Measurements from ENCODE around the gene SLC25A42. TPM values are rescaled to one million over a fixed set of nuclear protein-coding genes. Genes with fewer than 3 reads are reported as not detected.

The SLC25A42 gene
- total and polyA plus RNA-seq, 2 of the 4 experiments (the other 2 are of a cell fraction), result 2.0 to 9.9 TPM

DNA sequence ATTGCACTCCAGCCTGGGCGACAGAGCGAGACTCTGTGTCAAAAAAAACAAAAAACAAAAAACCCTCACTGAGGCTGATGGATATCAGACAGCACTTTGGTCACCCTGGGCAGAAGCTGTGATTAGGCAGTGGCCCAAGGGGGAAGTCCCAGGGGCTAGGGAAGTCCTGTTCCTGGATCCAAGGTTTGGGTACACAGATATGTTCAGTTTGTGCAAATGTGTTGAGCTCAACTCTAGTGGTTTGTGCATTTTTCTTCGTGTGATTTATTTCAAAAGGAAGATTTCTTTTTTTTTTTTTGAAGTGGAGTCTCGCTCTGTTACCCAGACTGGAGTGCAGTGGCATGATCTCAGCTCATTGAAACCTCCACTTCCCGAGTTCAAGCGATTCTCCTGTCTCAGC, 94.0 kb downstream of the SLC25A42 start:
- no peak overlapping the region for H3K56ac ChIP-seq (ENCODE audit: extremely low read depth, insufficient read depth, low read length)
- H3K9me1 ChIP-seq (ENCODE audit: insufficient read depth, low read length), result no peaks in the 10 kb centered on the region
- H4K5ac ChIP-seq (ENCODE audit: low read depth, low read length), result no peak overlapping the region
- ATAC-seq (ENCODE audit: low read depth) (no peak), DNase-seq (no peak)
- no peaks in the 10 kb centered on the region for H4K20me1 ChIP-seq (ENCODE audit: insufficient read depth, low read length)
- no TSS peak for BruUV-seq (replicated peaks)
- H3K27me3 ChIP-seq (ENCODE audit: control insufficient read depth, insufficient read depth, low read length), result no peaks in the 10 kb centered on the region
- H2AK9ac ChIP-seq (replicated peaks; ENCODE audit: low read depth, low read length, poor library complexity), result no peak overlapping the region
- in situ Hi-C loops (cut with MboI; ENCODE audit: low sequenced_read_pairs), result no loop called here
- no peak overlapping the region for H2BK15ac ChIP-seq (ENCODE audit: low read depth, low read length)
- H3K4me1 ChIP-seq (ENCODE audit: control insufficient read depth, insufficient read depth, low read length), result no peaks in the 10 kb centered on the region
- CTCF ChIA-PET, result no interaction called here
- dilution Hi-C loops (cut with HindIII; ENCODE audit: low sequenced_read_pairs, unreplicated experiment), result no loop called here
- H2BK20ac ChIP-seq (ENCODE audit: low read depth, low read length), result no peak overlapping the region
- no peak overlapping the region for H3K14ac ChIP-seq (replicated peaks; ENCODE audit: low read depth, low read length)
- H3K18ac ChIP-seq (ENCODE audit: low read depth, low read length), result no peak overlapping the region
- no peak overlapping the region for H2BK120ac ChIP-seq (ENCODE audit: low read depth, low read length)
- H3K23ac ChIP-seq (ENCODE audit: low read depth, low read length), result no peak overlapping the region
- no peak overlapping the region for H2AK5ac ChIP-seq (ENCODE audit: low read depth, low read length)
- WGBS, 2 experiments (ENCODE audit: extremely low coverage in 2 of 2, insufficient read length in 1 of 2), result no CpG with 5 or more reads among the region's 6 CpGs
- H3K36me3 ChIP-seq (ENCODE audit: control insufficient read depth, insufficient read depth, low read length), result peaks cover 7% of the 10 kb centered on the region; the same call in 1 of the 2 replicates
- no peak overlapping the region for H2AFZ ChIP-seq (replicated peaks; ENCODE audit: low read length, poor library complexity)
- H3K9ac ChIP-seq (ENCODE audit: low read depth, low read length), result no peak overlapping the region
- H3K4ac ChIP-seq (ENCODE audit: low read depth, low read length), result no peak overlapping the region
- POLR2A ChIA-PET (ENCODE audit: unreplicated experiment), result no interaction called here
- TF ChIP-seq RFX5 (IDR thresholded peaks at IDR 0.05; ENCODE audit: low read depth, low read length) (no peak), NFE2L2 (IDR thresholded peaks at IDR 0.05; ENCODE audit: low read depth, low read length) (no peak), BHLHE40 (IDR thresholded peaks at IDR 0.05; ENCODE audit: low read depth, low read length) (no peak), CHD1 (IDR thresholded peaks at IDR 0.05; ENCODE audit: low read depth, low read length) (no peak), MAZ (IDR thresholded peaks at IDR 0.05; ENCODE audit: borderline replicate concordance, low read depth, low read length) (no peak), POLR2A (IDR thresholded peaks at IDR 0.05; ENCODE audit: low read depth, low read length) (no peak), MXI1 (IDR thresholded peaks at IDR 0.05; ENCODE audit: borderline replicate concordance, low read depth, low read length) (no peak), CEBPB (IDR thresholded peaks at IDR 0.05; ENCODE audit: low read depth, low read length) (no peak), MAFK (IDR thresholded peaks at IDR 0.05; ENCODE audit: low read depth, low read length) (no peak), SMC3 (IDR thresholded peaks at IDR 0.05; ENCODE audit: low read depth, low read length) (no peak), FOS (IDR thresholded peaks at IDR 0.05; ENCODE audit: low read depth, low read length) (no peak), RCOR1 (IDR thresholded peaks at IDR 0.05; ENCODE audit: insufficient replicate concordance, low read length) (no peak), RAD21 (IDR thresholded peaks at IDR 0.05; ENCODE audit: low read length) (no peak)
- TF ChIP-seq, protein P1, sequence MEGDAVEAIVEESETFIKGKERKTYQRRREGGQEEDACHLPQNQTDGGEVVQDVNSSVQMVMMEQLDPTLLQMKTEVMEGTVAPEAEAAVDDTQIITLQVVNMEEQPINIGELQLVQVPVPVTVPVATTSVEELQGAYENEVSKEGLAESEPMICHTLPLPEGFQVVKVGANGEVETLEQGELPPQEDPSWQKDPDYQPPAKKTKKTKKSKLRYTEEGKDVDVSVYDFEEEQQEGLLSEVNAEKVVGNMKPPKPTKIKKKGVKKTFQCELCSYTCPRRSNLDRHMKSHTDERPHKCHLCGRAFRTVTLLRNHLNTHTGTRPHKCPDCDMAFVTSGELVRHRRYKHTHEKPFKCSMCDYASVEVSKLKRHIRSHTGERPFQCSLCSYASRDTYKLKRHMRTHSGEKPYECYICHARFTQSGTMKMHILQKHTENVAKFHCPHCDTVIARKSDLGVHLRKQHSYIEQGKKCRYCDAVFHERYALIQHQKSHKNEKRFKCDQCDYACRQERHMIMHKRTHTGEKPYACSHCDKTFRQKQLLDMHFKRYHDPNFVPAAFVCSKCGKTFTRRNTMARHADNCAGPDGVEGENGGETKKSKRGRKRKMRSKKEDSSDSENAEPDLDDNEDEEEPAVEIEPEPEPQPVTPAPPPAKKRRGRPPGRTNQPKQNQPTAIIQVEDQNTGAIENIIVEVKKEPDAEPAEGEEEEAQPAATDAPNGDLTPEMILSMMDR (conservative IDR thresholded peaks at IDR 0.05; ENCODE audit: low read depth, low read length), result no peak
- TF ChIP-seq, protein P2, sequence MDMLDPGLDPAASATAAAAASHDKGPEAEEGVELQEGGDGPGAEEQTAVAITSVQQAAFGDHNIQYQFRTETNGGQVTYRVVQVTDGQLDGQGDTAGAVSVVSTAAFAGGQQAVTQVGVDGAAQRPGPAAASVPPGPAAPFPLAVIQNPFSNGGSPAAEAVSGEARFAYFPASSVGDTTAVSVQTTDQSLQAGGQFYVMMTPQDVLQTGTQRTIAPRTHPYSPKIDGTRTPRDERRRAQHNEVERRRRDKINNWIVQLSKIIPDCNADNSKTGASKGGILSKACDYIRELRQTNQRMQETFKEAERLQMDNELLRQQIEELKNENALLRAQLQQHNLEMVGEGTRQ (IDR thresholded peaks at IDR 0.05; ENCODE audit: low read depth, low read length), result no peak
- TF ChIP-seq, protein P3, sequence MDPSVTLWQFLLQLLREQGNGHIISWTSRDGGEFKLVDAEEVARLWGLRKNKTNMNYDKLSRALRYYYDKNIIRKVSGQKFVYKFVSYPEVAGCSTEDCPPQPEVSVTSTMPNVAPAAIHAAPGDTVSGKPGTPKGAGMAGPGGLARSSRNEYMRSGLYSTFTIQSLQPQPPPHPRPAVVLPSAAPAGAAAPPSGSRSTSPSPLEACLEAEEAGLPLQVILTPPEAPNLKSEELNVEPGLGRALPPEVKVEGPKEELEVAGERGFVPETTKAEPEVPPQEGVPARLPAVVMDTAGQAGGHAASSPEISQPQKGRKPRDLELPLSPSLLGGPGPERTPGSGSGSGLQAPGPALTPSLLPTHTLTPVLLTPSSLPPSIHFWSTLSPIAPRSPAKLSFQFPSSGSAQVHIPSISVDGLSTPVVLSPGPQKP (IDR thresholded peaks at IDR 0.05; ENCODE audit: borderline replicate concordance, low read depth, low read length), result no peak
- H3K4me2 ChIP-seq (ENCODE audit: low read depth, low read length), result no peak overlapping the region
- H3K4me3 ChIP-seq (ENCODE audit: insufficient read depth, low read depth, low read length), result no peak overlapping the region
- H4K91ac ChIP-seq (ENCODE audit: insufficient read depth, low read depth, low read length), result no peak overlapping the region
- H3K9me3 ChIP-seq (ENCODE audit: control insufficient read depth, insufficient read depth, low read length), result peaks cover 6% of the 10 kb centered on the region; the same call in 1 of the 2 replicates
- no peak overlapping the region for H4K8ac ChIP-seq (ENCODE audit: low read depth in 2 of 2, low read length in 2 of 2)
- intact Hi-C loops (cut with micrococcal nuclease), result no loop called here
- no peak overlapping the region for H3K27ac ChIP-seq (ENCODE audit: insufficient read depth, low read length)
- H2BK5ac ChIP-seq (ENCODE audit: low read depth, low read length, poor library complexity, severe bottlenecking), result no peak overlapping the region
- H3K79me1 ChIP-seq (ENCODE audit: low read depth in 1 of 2, low read length in 2 of 2), result no peaks in the 10 kb centered on the region
